Skeletal muscle cell (primary cell): ENCODE data around the gene EPG5.
"Not testable (repeated sequence)": the region's sequence is repeated elsewhere in the genome, so short reads cannot be mapped to it uniquely, and the experiment has no call there.

ENCODE experiments used
- DNase-seq: peaks from one replicate; pipeline ENCODE4 v3.0.0-alpha.2; 2010; ENCODE audit warnings: low read depth
- H3K4me3 ChIP-seq: 2 replicates; pipeline ENCODE4 v1.5.1; 2011; ENCODE audit warnings: low read depth, mild to moderate bottlenecking, control low read depth, low read length, moderate library complexity

The EPG5 gene

DNA sequence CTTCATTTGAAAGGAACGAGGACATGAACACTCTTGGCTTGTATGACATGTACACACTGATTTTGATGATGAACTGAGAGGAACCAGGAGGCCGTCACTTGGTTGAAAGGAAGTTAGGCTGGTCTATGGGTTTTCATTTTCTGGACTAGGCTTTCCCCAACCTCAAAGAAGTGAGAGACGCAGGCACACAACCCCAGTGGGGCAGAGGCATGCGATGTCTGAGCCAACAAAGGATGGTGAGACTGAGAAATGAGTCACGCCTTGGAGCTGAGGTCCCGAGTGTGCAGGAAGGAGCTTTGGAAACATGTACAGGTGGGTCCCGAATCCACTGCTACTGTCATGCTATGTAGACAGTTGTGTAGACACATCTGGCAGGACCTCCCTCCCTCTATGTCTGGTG, 117.6 kb downstream of the EPG5 start:
- DNase-seq = no peak
- H3K4me3 ChIP-seq = no peak overlapping the region

DNA sequence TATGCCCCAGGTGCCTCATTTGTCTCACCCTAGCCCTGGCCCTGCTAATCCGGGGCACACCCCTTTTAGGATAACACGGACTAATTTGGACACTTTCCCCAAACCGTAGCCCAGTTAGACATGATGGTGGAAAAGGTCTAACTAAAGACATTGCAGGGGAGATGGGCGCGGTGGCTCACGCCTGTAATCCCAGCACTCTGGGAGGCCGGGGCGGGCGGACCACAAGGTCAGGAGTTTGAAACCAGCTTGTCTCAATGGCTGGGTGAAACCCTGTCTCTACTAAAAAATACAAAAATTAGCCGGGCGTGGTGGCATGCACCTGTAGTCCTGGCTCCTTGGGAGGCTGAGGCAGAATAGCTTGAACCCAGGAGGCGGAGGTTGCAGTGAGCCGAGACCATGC, 118.5 kb downstream of the EPG5 start:
- H3K4me3 ChIP-seq, DNase-seq: not testable (repeated sequence)

DNA sequence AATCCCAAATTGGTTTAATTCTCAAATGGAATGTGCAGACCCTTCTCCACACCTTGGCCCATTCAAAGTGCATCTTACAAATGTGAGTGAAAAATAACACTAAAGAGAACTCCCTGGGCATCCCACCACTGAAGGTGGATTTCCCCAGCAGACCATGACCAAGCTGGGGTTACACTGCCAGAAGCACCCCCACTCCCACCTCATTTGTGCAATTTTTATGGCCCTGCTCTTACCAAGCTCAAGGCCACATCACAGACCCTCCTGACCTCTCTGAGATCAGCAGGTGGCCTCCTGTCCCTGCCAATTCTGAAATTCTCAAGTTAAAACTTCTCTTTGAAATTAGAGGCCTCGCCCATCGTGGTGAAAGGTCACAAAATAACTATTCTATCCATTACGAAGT, 120.0 kb downstream of the EPG5 start:
- H3K4me3 ChIP-seq = no peak overlapping the region
- no peak for DNase-seq

DNA sequence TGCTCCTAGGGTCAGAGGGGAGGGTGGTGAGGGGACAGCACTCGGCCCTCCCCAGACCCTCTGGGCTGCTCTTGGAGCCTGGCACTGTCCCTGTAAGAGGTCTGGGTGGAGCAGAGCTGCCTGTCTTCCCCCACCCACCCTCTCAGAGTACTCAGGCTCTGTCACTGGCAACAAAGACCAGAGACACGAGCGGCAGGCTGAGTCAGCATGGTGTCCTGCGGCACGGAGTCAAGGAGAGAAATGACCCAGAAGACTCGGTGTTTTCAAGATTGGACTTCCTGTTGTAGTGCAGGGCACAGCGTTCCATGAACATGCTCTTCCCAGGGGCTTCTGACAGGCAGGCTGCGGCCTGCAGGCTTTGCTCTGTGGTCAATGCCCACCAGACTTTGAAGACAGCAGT, 121.7 kb downstream of the EPG5 start:
- no peak overlapping the region for H3K4me3 ChIP-seq
- no peak for DNase-seq

DNA sequence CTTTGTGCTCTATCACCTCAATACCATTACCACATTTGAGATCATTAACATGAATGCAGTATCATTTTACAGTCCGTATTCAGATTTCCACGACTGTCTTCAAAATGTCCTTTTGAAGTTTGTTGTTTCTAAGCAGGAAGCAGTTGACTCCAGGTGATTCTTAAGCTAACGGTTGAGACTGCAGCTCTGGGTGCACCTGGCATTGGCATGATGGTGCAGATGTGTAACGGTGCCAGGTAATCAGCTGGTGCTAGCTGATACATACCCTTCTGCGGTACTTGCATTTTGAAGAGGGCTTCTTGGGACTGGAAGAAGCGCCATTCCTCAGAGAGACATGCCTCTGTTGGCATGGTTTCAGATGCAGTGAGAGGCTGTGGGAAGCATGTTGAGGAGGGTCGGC, 122.2 kb downstream of the EPG5 start:
- no peak for DNase-seq
- no peak overlapping the region for H3K4me3 ChIP-seq

DNA sequence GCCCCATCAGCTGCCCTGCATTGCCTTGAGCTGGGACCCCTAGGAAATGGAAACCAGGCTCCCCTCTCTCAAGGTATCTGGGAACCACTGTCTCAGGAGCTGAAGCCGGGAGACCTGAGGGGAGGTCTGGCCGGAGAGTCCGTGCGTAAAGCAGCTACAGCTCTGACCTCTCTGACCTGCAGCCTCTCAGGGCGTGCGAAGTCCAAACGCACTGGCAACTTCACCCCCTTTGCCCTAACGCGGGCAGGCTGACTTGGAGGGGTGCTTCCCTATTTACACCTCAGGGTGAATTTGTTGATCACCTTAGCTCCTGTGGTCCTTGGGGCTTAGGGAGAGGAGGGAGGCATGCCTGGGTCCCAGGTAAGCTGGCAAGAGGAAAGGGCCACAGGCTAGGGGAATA, 124.1 kb downstream of the EPG5 start:
- no peak overlapping the region for H3K4me3 ChIP-seq
- DNase-seq = no peak

DNA sequence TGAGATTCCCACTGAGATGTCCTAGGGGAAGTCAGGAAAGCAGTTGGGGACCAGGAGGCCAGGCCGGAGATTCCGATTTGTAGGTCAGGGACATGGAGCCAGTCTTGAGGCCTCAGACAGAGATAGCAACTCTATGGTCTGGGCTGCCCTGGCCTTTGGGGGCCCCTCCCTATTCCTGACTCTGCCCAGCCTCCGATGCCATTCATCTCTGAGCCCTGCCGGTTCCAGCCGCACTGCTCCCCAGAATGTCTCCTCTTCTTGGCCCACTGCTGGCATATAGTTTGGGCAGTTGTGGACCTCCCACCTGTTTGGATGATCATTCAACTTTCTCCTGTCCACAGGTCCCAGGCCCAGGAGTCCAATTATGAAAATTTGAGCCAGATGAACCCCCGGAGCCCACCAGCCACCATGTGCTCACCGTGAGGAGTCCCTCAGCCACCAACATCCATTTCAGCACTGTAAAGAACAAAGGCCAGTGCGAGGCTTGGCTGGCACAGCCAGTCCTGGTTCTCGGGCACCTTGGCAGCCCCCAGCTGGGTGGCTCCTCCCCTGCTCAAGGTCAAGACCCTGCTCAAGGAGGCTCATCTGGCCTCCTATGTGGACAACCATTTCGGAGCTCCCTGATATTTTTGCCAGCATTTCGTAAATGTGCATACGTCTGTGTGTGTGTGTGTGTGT, 125.2 kb downstream of the EPG5 start:
- H3K4me3 ChIP-seq = no peak overlapping the region
- no peak for DNase-seq

DNA sequence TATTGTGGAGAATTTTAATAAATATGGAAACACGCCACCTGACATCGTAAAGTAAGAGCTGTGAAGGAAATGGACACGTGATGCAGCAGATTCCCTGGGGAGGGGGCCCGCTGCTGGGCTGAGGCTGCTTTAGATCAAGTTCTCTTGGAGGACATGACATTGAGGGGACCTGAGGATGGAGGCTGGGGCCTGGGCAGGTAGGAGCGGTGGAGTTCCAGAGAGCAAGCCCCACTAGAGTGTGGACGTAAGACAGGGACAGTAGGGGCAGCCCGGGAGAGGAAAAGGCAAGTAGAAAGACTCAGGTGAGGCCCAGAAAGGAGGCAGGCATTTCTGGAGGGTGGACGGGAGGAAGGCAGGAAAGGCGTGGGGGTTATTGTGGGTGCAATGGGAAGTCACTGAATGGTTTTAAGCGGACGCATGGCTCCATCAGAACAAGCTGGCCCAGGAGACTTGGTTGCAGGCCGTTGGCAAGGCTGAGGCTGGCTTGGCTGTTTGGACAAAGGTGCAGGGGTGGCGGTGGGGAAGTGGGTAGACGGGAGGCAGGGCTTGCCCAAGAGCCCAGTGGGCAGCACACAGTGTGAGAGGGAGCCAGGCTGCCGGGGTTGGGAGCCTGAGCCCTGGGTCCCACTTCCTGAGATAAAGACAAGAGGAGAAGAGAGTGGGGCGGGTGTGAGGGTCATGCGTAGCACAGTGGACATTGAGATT, 125.9 kb downstream of the EPG5 start:
- DNase-seq = no peak
- no peak overlapping the region for H3K4me3 ChIP-seq

DNA sequence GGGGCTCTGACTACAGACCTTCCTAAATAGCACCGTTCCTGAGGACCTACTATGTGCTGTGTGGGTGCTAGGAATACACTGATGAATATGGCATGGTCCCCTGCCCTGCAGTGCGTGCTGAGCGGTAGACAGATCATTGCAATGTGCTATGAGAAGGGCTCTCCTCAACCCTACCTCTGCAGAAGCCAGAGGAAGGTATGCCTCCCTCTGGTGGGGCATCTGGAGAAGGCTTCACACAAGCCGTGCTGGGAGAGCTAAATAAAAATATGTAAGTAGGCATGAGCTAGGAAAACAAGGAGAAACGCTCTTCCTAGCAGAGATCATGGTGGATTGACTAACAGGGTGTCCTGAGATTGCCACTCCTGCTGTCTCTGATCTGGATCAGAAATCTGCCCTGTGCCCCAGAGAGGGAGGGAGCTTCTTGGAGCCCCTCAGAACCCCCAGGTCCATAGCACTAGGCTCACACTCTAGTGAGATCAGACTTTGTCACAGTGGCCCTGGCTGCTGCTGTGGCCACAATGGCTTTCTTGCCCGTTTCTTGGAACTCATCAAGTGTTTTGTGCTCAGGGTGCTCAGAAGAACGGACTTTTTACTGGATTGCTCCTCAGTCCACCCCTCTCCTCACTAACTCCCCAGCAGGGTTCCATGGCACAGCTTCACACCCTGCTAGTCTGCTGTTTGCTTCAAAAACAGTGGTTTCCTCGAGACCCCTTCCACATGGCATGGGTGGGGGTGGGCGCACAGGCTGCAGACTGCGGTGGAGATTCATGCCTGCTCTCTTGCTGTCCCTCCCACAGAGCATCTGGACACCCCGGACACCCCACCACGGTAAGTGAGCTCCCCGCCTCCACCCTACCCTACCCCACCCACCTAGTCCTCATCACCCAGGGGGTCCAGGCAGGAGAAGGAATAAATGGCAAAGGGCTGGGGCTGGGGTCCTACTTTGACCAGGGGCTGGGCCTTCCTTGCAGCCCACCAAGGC, 127.4 kb downstream of the EPG5 start:
- no peak overlapping the region for H3K4me3 ChIP-seq
- peak; percentile 31 for DNase-seq

DNA sequence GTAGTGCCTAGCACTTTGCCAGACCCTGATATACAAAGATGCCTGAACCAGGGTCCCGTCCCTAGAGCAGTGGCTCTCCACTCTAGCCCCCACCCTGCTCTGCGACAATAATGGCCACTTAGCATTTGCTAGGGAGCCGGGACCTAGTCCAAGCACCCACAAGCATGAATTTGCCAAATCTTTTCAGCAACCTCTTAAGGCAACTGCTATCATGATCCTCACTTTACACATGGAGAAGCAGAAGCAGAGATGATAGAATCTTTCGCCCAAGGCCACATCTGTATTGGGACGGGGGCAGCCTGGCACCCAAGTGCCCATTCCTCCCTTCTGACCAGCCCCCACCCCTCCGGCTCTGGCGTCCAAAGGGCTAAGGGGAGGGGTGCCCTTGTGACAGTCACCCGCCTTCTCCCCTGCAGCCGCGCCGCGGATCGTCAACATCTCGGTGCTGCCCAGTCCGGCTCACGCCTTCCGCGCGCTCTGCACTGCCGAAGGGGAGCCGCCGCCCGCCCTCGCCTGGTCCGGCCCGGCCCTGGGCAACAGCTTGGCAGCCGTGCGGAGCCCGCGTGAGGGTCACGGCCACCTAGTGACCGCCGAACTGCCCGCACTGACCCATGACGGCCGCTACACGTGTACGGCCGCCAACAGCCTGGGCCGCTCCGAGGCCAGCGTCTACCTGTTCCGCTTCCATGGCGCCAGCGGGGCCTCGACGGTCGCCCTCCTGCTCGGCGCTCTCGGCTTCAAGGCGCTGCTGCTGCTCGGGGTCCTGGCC, 128.6 kb downstream of the EPG5 start:
- H3K4me3 ChIP-seq = no peak overlapping the region
- no peak for DNase-seq

DNA sequence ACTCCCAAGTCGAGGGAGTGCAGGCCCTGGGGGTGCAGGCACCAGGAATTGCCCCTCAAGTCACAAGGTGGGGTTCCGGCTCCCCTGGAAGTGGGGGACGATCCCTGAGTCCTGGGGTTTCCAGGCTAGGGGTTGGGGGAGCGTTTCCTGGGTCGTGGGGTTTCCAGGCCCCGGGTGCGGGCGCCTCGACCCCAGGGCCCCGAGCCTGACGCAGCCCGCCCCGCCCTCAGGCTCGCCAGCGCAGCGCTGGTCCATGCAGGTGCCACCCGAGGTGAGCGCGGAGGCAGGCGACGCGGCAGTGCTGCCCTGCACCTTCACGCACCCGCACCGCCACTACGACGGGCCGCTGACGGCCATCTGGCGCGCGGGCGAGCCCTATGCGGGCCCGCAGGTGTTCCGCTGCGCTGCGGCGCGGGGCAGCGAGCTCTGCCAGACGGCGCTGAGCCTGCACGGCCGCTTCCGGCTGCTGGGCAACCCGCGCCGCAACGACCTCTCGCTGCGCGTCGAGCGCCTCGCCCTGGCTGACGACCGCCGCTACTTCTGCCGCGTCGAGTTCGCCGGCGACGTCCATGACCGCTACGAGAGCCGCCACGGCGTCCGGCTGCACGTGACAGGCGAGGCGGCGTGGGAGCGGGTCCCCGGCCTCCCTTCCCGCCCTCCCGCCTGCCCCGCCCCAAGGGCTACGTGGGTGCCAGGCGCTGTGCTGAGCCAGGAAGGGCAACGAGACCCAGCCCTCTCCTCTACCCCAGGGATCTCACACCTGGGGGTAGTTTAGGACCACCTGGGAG, 129.7 kb downstream of the EPG5 start:
- peak; percentile 5 for DNase-seq
- H3K4me3 ChIP-seq = peak overlapping the region; percentile 28

DNA sequence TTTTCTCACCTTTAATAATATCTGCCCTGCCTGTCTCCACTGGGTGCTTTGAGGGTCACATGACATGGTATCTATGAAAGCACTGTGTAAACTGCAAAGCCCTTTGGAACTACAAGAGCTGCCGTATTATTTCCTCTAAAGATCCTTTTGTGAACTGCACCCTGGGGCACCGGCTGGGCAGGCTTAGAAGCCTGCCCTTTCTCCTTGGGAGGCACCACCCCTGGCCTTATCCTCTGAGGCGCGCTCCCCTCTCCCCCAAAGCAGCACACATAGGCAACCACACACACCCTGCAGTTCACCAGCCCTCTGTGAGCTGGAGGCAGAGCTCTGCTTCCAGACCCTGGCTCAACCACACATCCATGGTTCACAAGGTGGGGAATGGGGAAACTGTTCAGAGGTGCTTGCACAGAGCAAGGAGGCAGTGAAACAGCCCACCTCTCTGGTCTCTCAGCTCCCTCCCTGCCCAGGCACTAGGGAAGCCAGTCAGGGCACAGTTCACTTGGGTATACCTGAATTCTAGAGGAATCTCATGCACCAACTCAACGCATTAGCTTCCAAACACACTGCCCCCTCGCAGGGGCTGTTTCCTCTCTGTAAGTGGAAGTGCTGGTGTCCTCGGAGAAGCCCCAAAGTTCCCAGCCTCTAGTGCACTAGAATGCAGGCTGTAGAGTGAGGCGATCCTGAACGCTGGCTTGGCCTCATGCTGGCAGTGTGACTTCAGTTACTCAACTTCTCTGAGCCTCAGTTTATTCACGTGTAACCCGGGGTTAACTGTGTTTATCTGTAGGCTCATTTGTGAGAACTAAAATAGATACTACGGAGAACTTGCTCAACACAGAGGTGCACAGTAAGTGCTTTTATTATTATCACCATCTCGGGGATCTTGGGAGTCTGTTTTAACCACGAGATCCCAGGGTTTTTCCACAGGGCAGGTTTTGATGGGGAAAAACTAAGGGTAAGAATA, 130.6 kb downstream of the EPG5 start:
- no peak for DNase-seq
- no peak overlapping the region for H3K4me3 ChIP-seq

DNA sequence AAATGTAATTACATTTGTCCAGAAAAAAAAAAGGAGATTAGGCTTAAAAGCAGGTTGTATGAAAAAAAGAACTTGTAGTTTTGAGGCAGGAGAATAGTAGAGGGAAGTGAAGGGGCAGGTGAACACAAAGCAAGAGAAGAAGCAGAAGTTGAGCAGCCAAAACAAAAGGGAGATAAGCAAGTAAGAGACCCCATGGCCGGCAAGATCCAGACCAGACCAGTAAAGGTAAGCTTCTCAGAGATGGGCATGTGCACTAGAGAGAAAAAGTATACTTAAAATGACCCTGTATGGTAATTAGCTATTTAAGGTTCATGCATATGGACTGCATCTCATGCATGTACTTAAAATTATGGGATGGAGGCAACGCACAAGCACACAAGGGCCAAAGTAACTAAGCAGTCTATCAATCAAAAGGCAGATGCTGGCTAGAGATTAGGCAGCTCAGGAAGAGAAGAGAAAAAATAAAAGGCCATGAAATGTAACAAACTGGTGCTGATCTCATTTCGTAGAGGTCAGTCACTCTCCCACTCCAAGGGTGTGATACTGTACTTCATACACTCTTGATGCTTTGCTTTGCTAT, 132.0 kb downstream of the EPG5 start:
- DNase-seq = no peak
- no peak overlapping the region for H3K4me3 ChIP-seq

DNA sequence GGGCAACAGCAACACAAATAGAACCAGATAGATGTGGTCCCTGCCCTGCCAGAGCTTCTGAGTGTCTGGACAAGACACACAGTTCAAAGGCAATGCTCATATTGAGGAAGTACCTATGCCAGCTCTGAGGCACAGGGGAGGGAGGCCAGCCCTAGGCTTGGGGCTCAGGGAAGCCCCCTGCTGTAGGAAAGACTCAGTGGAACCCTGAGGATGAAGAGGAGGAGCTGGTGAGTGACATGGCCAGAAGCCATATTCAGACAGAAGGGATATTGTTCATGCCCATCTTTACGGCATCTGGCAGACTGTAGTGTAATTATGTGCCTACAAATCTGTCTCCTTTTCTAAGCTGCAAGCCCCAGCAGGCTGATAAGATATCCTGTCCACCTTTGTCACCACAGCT, 132.8 kb downstream of the EPG5 start:
- no peak for DNase-seq
- no peak overlapping the region for H3K4me3 ChIP-seq

DNA sequence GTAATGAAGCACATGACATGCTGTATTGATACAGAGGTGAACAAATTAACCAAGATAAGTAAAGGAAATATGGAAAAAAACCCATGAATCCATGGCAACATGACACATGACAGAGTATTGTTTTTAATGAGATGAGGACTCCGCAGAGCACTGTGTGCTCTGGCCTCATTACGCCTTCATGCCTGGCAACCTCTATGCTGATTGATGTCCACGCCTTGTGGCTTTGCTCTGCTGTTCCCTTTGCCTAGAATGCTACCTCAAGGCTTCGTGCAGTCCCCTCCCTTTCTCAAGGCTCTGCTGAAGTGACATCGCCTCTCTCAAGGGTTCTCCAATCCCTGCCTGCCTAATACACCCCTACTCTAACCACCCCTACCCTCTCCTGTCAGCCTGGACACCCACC, 133.3 kb downstream of the EPG5 start:
- DNase-seq = no peak
- H3K4me3 ChIP-seq = no peak overlapping the region

DNA sequence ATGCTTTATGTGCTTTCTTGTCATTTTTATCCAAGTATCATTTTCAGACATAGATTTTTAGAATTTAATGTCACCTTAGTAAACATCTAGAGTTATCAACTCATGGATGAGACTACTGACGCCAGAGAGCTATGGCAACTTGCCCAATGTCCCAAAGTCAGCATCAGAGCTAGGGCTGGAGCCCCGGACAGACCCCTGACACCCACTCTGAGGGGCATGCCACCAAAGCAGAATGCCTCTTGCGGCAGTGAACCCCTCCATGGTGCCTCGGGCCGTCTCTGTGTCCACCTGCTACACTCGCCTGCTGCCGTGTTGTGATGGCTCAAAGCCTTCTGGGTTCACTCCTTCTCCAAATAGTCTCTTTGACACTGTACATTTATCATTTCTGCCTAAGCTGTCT, 136.2 kb downstream of the EPG5 start:
- no peak overlapping the region for H3K4me3 ChIP-seq

DNA sequence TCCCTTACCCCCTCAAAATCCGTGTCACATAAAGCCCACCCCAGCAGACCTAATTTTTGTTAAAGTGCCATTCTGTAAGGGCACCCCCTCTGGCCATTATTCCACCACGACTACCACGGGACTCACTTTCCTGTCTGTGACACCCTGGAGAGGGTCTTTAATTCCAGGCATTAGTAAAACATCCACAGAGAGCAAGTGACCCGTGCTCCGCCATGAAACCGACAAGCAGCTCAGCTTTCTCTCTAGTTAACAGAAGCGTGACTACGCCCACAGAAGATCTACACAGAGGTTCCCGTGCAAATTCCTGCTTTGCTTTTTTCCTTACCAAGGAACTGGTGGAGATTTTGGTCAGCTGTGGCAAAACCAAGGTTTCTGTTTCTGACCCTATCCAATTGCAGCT, 137.3 kb downstream of the EPG5 start:
- DNase-seq = no peak
- no peak overlapping the region for H3K4me3 ChIP-seq

More for the DNA sequence above, 136.2 kb downstream of the EPG5 start:
- DNase-seq = no peak
